ENCODE results near the gene PTGS2.
"Not testable (repeated sequence)": the region's sequence is repeated elsewhere in the genome, so short reads cannot be mapped to it uniquely, and the experiment has no call there.

The PTGS2 gene

DNA sequence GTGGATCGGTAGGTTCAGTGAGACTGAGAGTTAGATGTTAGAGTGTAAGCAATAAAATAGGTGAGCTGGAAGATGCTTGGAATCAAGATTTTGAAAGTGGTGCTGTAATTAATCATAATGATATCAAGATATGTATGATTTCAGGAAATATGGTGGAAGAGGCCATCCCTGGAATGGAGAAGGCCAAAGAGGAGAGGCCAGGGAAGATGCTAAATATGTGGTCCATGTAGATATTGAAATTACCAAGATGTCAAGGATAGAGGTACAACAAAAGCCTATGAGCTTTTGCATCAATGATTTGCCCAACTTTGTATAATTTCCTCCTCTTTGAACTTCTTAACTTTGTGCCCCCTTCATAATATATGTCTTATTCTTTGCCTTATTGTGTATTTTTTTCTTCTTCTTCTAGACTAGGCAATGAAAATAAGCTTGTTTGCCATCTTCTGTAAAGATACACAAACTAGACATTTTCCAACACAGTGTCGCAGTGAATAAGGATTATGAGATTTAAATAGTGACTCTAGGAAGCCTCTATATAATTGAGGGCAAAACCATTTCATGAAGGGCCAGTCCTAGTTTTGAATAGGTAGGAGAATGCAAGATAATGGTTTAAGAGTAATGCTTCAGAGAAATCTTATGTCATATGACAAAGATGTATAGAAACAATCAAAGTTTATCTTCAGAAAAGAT, 8.9 kb downstream of the PTGS2 start:
- H2BK15ac ChIP-seq (ENCODE audit: low read depth, poor library complexity, severe bottlenecking), result no peak overlapping the region
- no peak overlapping the region for H3K4me3 ChIP-seq (ENCODE audit: insufficient read depth in 1 of 2, low read depth in 1 of 2, low read length in 2 of 2)
- no peak overlapping the region for H3K14ac ChIP-seq (ENCODE audit: low read length in 2 of 2)
- no peak overlapping the region for H3K9ac ChIP-seq (ENCODE audit: low read length)
- 97% methylated on average over 2 of the region's 2 CpGs for WGBS
- no peak overlapping the region for H4K91ac ChIP-seq (ENCODE audit: low read length)
- H2AFZ ChIP-seq (ENCODE audit: low read depth, low read length), result no peak overlapping the region
- DNase-seq, result peak; percentile 37
- no peaks in the 10 kb centered on the region for H3K4me1 ChIP-seq (ENCODE audit: control insufficient read depth, insufficient read depth, low read depth, low read length)
- no peaks in the 10 kb centered on the region for H3K9me3 ChIP-seq (ENCODE audit: control insufficient read depth, low read length)
- no peak overlapping the region for H3K18ac ChIP-seq (ENCODE audit: low read depth in 1 of 2, low read length in 2 of 2)
- no peak overlapping the region for H3K4me2 ChIP-seq (ENCODE audit: low read length, poor library complexity, severe bottlenecking)
- no peak overlapping the region for H2BK5ac ChIP-seq (ENCODE audit: low read depth, low read length, poor library complexity, severe bottlenecking)
- peaks cover 7 to 39% of the 10 kb centered on the region in 2 experiments for H3K36me3 ChIP-seq (ENCODE audit: control insufficient read depth in 1 of 2, insufficient read depth in 2 of 2, low read depth in 1 of 2, low read length in 2 of 2)
- no peaks in the 10 kb centered on the region for H3K79me1 ChIP-seq (replicated peaks; ENCODE audit: low read length, poor library complexity, severe bottlenecking)
- H3K27me3 ChIP-seq (ENCODE audit: control insufficient read depth in 1 of 2, insufficient read depth in 1 of 2, low read length in 2 of 2), result no peaks in the 10 kb centered on the region
- no peak overlapping the region for H2AK5ac ChIP-seq (ENCODE audit: low read length, severe bottlenecking)
- H3K23ac ChIP-seq (ENCODE audit: low read length in 2 of 2), result no peak overlapping the region
- no peak overlapping the region for H4K8ac ChIP-seq (ENCODE audit: low read length)
- no peak overlapping the region for H2BK120ac ChIP-seq (ENCODE audit: low read depth, low read length)
- no peak overlapping the region for H2BK12ac ChIP-seq (ENCODE audit: low read length in 2 of 2)
- no peak overlapping the region for H3K27ac ChIP-seq (ENCODE audit: low read length, poor library complexity, severe bottlenecking)
- no peak overlapping the region for H3K4ac ChIP-seq (ENCODE audit: low read depth in 1 of 2, low read length in 2 of 2)

DNA sequence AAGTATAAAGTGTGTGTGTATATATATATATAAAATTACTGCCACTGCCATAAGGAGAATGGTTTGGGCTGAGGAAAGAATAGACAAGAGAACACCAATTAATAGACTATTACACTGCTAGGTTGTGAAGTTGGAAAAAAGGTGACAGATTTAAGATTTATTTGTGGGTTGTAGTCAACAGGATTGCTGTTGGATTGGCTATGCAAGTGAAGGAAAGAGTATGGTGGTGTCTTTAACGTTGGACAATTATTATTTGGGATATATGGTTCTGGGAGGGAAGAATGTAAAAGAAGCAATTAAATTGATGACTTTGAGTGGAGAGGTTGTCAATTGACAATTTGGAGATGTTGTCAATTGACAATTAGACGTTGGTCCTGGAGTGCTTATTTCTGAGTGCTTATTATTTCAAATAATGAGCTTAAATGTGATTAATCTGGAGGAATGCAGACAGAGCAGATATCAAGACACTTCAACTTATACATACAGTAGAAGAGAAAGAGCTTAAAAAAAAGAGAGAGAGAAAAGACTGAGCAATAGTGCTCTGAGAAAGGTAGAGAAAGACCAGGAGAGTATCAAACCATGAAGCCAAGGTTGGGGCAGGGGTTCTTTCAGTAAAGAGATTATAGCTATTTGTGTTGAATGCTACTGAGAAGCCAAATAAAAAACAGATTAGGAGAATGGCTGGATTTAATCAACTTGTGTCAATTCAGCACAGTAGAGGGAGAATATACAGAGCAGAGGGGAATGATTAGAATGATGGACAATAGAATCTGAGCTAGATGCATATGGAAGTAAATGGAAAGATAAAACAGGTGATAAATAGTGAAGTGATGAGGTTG, 9.7 kb downstream of the PTGS2 start:
- H3K4me3 ChIP-seq (ENCODE audit: insufficient read depth in 1 of 2, low read depth in 1 of 2, low read length in 2 of 2), result no peak overlapping the region
- no peak overlapping the region for H2BK12ac ChIP-seq (ENCODE audit: low read length in 2 of 2)
- peaks cover 7 to 31% of the 10 kb centered on the region in 2 experiments for H3K36me3 ChIP-seq (ENCODE audit: control insufficient read depth in 1 of 2, insufficient read depth in 2 of 2, low read depth in 1 of 2, low read length in 2 of 2)
- no peak overlapping the region for H3K27ac ChIP-seq (ENCODE audit: low read length, poor library complexity, severe bottlenecking)
- 59% methylated on average over 1 of the region's 2 CpGs for WGBS
- H2BK5ac ChIP-seq (ENCODE audit: low read depth, low read length, poor library complexity, severe bottlenecking), result no peak overlapping the region
- no peak overlapping the region for H3K23ac ChIP-seq (ENCODE audit: low read length in 2 of 2)
- no peak overlapping the region for H3K4me2 ChIP-seq (ENCODE audit: low read length, poor library complexity, severe bottlenecking)
- no peaks in the 10 kb centered on the region for H3K9me3 ChIP-seq (ENCODE audit: control insufficient read depth, low read length)
- no peak overlapping the region for H3K14ac ChIP-seq (ENCODE audit: low read length in 2 of 2)
- no peaks in the 10 kb centered on the region for H3K27me3 ChIP-seq (ENCODE audit: control insufficient read depth in 1 of 2, insufficient read depth in 1 of 2, low read length in 2 of 2)
- H2AK5ac ChIP-seq (ENCODE audit: low read length, severe bottlenecking), result no peak overlapping the region
- no peak overlapping the region for H4K8ac ChIP-seq (ENCODE audit: low read length)
- no peak overlapping the region for H3K9ac ChIP-seq (ENCODE audit: low read length)
- no peak overlapping the region for H3K4ac ChIP-seq (ENCODE audit: low read depth in 1 of 2, low read length in 2 of 2)
- H2BK15ac ChIP-seq (ENCODE audit: low read depth, poor library complexity, severe bottlenecking), result no peak overlapping the region
- H2AFZ ChIP-seq (ENCODE audit: low read depth, low read length), result no peak overlapping the region
- no peaks in the 10 kb centered on the region for H3K79me1 ChIP-seq (replicated peaks; ENCODE audit: low read length, poor library complexity, severe bottlenecking)
- H3K4me1 ChIP-seq (ENCODE audit: control insufficient read depth, insufficient read depth, low read depth, low read length), result no peaks in the 10 kb centered on the region
- H2BK120ac ChIP-seq (ENCODE audit: low read depth, low read length), result no peak overlapping the region
- no peak overlapping the region for H4K91ac ChIP-seq (ENCODE audit: low read length)
- peak; percentile 41 for DNase-seq
- no peak overlapping the region for H3K18ac ChIP-seq (ENCODE audit: low read depth in 1 of 2, low read length in 2 of 2)

DNA sequence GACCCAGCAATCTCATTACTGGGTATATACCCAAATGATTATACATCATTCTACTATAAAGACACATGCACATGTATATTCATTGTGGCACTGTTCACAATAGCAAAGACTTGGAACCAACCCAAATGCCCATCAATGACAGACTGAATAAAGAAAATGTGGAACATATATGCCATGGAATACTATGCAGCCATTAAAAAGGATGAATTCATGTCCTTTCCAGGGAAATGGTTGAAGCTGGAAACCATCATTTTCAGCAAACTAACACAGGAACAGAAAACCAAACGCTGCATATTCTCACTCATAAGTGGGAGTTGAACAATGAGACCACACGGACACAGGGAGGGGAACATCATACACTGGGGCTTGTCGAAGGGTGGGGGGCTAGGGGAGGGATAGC, 10.4 kb downstream of the PTGS2 start:
- not testable (repeated sequence) for H2AK5ac ChIP-seq (ENCODE audit: low read length, severe bottlenecking); H2AFZ ChIP-seq (ENCODE audit: low read depth, low read length); H3K4me2 ChIP-seq (ENCODE audit: low read length, poor library complexity, severe bottlenecking); H3K4me1 ChIP-seq (ENCODE audit: control insufficient read depth, insufficient read depth, low read depth, low read length); H3K4me3 ChIP-seq (ENCODE audit: insufficient read depth in 1 of 2, low read depth in 1 of 2, low read length in 2 of 2); H4K8ac ChIP-seq (ENCODE audit: low read length); H3K4ac ChIP-seq (ENCODE audit: low read depth in 1 of 2, low read length in 2 of 2); H3K9ac ChIP-seq (ENCODE audit: low read length); H4K91ac ChIP-seq (ENCODE audit: low read length); H3K9me3 ChIP-seq (ENCODE audit: control insufficient read depth, low read length); H3K18ac ChIP-seq (ENCODE audit: low read depth in 1 of 2, low read length in 2 of 2); H3K23ac ChIP-seq (ENCODE audit: low read length in 2 of 2); H2BK120ac ChIP-seq (ENCODE audit: low read depth, low read length); H3K27ac ChIP-seq (ENCODE audit: low read length, poor library complexity, severe bottlenecking); H2BK12ac ChIP-seq (ENCODE audit: low read length in 2 of 2); H3K27me3 ChIP-seq (ENCODE audit: control insufficient read depth in 1 of 2, insufficient read depth in 1 of 2, low read length in 2 of 2); H2BK15ac ChIP-seq (ENCODE audit: low read depth, poor library complexity, severe bottlenecking); H2BK5ac ChIP-seq (ENCODE audit: low read depth, low read length, poor library complexity, severe bottlenecking); H3K79me1 ChIP-seq (replicated peaks; ENCODE audit: low read length, poor library complexity, severe bottlenecking); DNase-seq; H3K14ac ChIP-seq (ENCODE audit: low read length in 2 of 2)
- H3K36me3 ChIP-seq (ENCODE audit: control insufficient read depth in 1 of 2, insufficient read depth in 2 of 2, low read depth in 1 of 2, low read length in 2 of 2), result peaks cover 5 to 27% of the 10 kb centered on the region in 2 experiments
- WGBS, result 95% methylated on average over 3 of the region's 3 CpGs

DNA sequence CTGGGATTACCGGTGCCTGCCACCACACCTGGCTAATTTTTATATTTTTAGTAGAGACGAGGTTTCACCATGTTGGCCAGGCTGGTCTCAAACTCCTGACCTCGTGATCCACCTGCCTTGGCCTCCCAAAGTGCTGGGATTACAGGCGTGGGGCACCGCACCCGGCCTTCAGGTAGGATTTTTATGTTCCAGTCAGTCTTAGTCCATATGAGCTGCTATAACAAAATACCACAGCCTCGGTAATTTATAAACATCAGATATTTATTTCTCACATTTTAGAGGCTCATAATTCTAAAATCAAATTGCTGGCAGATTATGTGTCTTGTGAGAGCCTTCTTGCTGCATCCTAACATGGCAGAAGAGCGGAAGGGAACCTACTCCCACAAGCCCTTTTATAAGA, 16.0 kb downstream of the PTGS2 start:
- H3K27ac ChIP-seq (ENCODE audit: low read length, poor library complexity, severe bottlenecking); H3K79me1 ChIP-seq (replicated peaks; ENCODE audit: low read length, poor library complexity, severe bottlenecking); H3K14ac ChIP-seq (ENCODE audit: low read length in 2 of 2); H2AK5ac ChIP-seq (ENCODE audit: low read length, severe bottlenecking); H3K4ac ChIP-seq (ENCODE audit: low read depth in 1 of 2, low read length in 2 of 2); H3K4me1 ChIP-seq (ENCODE audit: control insufficient read depth, insufficient read depth, low read depth, low read length); DNase-seq; H2BK15ac ChIP-seq (ENCODE audit: low read depth, poor library complexity, severe bottlenecking); H3K4me3 ChIP-seq (ENCODE audit: insufficient read depth in 1 of 2, low read depth in 1 of 2, low read length in 2 of 2); H4K8ac ChIP-seq (ENCODE audit: low read length); H4K91ac ChIP-seq (ENCODE audit: low read length); H2BK120ac ChIP-seq (ENCODE audit: low read depth, low read length); H3K9ac ChIP-seq (ENCODE audit: low read length); H3K36me3 ChIP-seq (ENCODE audit: control insufficient read depth in 1 of 2, insufficient read depth in 2 of 2, low read depth in 1 of 2, low read length in 2 of 2); H3K27me3 ChIP-seq (ENCODE audit: control insufficient read depth in 1 of 2, insufficient read depth in 1 of 2, low read length in 2 of 2); H3K9me3 ChIP-seq (ENCODE audit: control insufficient read depth, low read length); H3K18ac ChIP-seq (ENCODE audit: low read depth in 1 of 2, low read length in 2 of 2); H2BK12ac ChIP-seq (ENCODE audit: low read length in 2 of 2); H3K23ac ChIP-seq (ENCODE audit: low read length in 2 of 2); H3K4me2 ChIP-seq (ENCODE audit: low read length, poor library complexity, severe bottlenecking); H2BK5ac ChIP-seq (ENCODE audit: low read depth, low read length, poor library complexity, severe bottlenecking); H2AFZ ChIP-seq (ENCODE audit: low read depth, low read length): not testable (repeated sequence)
- WGBS, result 91% methylated on average over 7 of the region's 8 CpGs

All from mesenchymal stem cell (in vitro differentiated cells and primary cell).